Measurements from ENCODE around the gene RAD51B.

DNA sequence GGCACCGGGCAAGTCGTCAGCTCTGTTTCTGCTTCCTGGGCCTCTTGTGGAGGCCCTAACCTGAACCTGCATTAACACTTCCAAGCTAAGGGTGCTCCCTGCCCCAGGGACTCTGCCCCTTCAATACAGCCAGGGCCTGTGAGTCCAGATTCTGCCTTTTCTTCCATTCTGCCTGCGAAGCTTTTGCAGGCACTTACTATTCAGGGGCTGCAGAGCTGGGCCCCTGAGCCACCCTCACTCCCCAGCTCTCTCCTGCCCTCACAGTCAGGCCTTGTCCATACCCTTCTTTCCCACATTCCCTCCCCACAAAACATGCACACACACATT, 872.2 kb downstream of the RAD51B start:
- TF ChIP-seq POLR2A (IDR thresholded peaks at IDR 0.05) (no peak), POLR2AphosphoS5 (IDR thresholded peaks at IDR 0.05) (no peak), EP300 (IDR thresholded peaks at IDR 0.05; ENCODE audit: low read depth) (no peak)
- TF ChIP-seq, protein P1, sequence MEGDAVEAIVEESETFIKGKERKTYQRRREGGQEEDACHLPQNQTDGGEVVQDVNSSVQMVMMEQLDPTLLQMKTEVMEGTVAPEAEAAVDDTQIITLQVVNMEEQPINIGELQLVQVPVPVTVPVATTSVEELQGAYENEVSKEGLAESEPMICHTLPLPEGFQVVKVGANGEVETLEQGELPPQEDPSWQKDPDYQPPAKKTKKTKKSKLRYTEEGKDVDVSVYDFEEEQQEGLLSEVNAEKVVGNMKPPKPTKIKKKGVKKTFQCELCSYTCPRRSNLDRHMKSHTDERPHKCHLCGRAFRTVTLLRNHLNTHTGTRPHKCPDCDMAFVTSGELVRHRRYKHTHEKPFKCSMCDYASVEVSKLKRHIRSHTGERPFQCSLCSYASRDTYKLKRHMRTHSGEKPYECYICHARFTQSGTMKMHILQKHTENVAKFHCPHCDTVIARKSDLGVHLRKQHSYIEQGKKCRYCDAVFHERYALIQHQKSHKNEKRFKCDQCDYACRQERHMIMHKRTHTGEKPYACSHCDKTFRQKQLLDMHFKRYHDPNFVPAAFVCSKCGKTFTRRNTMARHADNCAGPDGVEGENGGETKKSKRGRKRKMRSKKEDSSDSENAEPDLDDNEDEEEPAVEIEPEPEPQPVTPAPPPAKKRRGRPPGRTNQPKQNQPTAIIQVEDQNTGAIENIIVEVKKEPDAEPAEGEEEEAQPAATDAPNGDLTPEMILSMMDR (IDR thresholded peaks at IDR 0.05), result no peak
